Measurements from ENCODE around the gene WDR86.

The WDR86 gene

DNA sequence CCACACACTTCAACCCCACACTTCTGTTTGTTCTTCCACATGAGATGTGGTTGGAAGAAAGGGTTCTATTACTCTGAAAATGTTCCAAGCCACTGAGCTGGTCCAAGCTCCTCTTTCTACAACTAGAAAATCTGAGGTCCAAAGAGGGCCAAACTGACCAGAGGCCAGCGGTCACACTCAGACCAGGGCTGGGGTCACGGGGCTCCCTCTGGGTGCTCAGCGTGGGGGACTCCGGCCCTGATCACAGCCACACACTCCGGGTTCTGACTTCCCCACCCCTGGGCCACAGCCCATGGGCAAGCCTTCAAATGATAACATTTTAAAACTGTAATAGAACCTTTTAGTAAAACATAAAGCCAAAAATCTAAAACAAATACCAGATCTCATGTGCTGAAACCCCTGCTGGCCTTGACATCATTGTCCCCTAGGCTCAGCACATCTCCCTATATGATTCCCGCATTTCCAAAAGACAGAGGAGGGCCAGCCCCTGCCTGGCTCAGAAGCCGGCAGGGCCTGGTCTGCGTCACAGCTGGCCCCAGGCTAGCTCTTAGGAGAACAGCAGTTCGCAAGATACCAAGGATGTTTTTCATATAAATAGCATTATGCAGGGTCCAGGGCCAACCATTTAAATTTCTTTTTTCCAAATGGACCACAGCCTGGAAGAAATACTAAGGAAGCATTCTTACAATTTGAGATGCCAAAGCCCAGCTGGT lies 26.8 kb upstream of the WDR86 start:
- Mint-ChIP-seq H3K36me3 (ENCODE audit: insufficient read depth) (peaks cover 7% of the 10 kb centered on the region), H3K27ac (no peak overlapping the region), H3K4me3 (no peak overlapping the region), H3K27me3 (peaks cover 0 to 6% of the 10 kb centered on the region in 2 donors), H3K9me3 (no peaks in the 10 kb centered on the region), H3K4me1 (ENCODE audit: low read depth in 2 of 2) (peaks cover 21 to 22% of the 10 kb centered on the region in 2 donors)
- DNase-seq, result no peak
- ATAC-seq (replicated peaks), result no peak

DNA sequence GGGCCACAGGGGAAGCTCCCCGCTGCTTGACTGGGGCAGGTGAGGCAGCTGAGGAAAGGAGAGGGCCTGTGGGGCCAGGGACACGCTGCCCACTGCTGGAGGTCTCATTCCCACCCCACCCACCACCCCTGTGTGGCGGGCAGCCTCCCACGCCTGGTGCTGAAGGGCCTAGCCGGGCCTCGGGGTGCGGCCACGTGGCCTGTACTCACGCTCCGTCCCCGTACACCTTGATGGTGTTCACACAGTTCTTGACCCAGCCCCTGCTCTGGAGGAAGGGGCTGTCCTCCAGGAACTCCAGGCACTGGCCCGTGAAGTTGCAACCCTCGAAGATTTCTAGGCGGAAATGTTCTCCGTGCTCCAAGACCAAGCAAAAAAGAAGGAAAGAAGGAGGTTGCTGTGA lies 26.1 kb upstream of the WDR86 start:
- H3K27ac Mint-ChIP-seq, result no peak overlapping the region
- peaks cover 7% of the 10 kb centered on the region for H3K36me3 Mint-ChIP-seq (ENCODE audit: insufficient read depth)
- H3K27me3 Mint-ChIP-seq, result peaks cover 0 to 6% of the 10 kb centered on the region in 2 donors
- H3K4me1 Mint-ChIP-seq (ENCODE audit: low read depth in 2 of 2), result peaks cover 17 to 20% of the 10 kb centered on the region in 2 donors
- DNase-seq (no peak), ATAC-seq (replicated peaks) (no peak)
- H3K9me3 Mint-ChIP-seq, result no peaks in the 10 kb centered on the region
- no peak overlapping the region for H3K4me3 Mint-ChIP-seq

DNA sequence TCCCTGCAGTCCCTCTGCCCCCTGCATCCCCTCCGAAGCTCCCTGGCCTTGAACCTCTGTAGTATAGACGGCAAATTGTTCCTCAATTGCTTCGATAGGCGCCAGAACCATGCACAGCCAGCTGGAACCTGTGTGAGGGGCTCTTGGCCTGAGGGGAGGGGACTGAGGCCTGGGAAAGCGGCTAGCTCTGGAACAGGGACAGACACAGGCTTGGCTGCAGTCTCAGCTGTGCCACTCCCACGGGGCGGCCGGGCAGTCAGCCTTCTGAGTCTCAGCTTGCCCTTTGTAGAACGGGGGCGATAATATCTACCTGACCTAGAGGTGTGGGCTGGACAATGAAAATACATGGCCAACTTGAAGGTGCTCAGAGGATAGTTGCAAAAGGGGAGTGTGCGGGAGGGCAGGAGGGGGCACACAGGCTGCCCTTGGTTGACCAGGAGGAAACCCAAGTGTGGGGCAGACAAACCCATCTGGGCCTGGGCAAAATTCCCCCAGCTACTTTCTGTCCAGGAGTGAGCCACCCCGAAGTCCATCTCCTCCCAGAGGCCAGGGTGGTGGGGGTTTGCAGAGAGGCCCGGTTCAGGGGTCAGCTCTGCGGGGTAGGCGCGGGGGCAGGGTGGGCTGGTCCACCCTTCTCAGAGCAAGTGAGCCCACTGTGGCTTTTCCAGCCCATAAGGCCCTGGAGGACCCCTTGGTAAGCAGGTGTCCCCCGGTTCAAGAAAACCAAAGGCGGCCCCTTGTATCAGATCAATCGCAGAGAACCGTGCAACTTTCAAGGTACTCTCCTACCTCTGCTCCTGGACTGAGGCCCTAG lies 25.5 kb upstream of the WDR86 start:
- no peak for ATAC-seq (replicated peaks)
- peaks cover 12 to 19% of the 10 kb centered on the region in 2 donors for H3K4me1 Mint-ChIP-seq (ENCODE audit: low read depth in 2 of 2)
- no peak overlapping the region for H3K4me3 Mint-ChIP-seq

DNA sequence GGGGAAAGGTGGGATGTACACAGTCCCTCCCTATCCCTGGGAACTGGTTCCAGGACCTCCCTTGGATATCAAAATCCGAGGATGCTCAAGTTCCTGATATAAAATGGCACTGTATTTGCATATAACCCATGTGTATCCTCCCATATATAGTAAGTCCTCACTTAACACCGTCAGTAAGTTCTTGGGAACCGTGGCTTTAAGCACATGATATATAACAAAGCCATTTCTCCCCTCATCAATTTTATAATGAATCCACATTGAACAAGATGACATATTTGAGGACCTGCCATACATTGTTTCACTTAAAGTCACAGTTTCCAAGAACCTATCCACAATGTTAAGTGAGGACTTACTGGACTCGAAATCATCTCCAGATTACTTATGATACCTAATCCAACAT lies 24.7 kb upstream of the WDR86 start:
- peak overlapping the region in 1 of 2 donors; percentile 82 for H3K27ac Mint-ChIP-seq
- H3K27me3 Mint-ChIP-seq, result no peaks in the 10 kb centered on the region

More for the DNA sequence above, 25.5 kb upstream of the WDR86 start:
- no peaks in the 10 kb centered on the region for H3K9me3 Mint-ChIP-seq
- peaks cover 0 to 2% of the 10 kb centered on the region in 2 donors for H3K27me3 Mint-ChIP-seq
- H3K27ac Mint-ChIP-seq, result no peak overlapping the region
- peaks cover 7% of the 10 kb centered on the region for H3K36me3 Mint-ChIP-seq (ENCODE audit: insufficient read depth)
- DNase-seq, result no peak

DNA sequence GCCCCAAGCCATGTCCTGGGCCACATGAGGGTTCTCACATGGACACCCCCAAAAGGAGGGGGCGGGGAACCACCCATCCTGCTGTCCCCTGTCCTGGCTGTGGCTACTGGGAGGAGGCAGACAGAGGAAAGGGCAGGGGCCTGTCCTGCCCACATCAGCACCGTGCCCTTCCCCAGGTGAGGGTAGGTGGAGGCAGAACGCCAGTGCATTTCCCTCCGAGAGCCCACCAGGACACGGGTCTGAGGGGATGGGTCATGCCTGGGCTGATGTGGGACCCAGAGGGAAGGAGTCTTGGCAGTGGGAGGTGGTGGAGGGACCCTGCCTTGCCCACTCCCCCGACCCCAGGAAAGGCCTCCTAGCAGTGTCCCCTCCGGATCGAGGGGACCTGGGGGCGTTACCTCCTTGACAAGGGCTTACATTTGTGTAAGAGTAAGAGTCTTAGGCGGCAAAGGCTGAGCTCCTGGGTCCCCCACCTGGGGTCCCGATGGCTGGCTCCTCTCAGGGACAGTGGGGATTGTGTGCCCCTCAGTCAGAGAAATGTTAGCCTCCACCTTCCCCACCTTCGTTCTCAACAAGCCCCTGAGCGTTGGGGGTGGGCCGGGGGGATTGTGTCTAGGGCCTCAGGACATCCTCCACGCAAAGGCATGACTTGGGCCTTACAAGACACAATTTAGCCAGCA lies 24.0 kb upstream of the WDR86 start:
- peaks cover 20 to 30% of the 10 kb centered on the region in 2 donors for H3K4me1 Mint-ChIP-seq (ENCODE audit: low read depth in 2 of 2)

More for the DNA sequence above, 24.7 kb upstream of the WDR86 start:
- Mint-ChIP-seq H3K4me3 (no peak overlapping the region), H3K9me3 (no peaks in the 10 kb centered on the region), H3K36me3 (ENCODE audit: insufficient read depth) (peaks cover 7% of the 10 kb centered on the region), H3K4me1 (ENCODE audit: low read depth in 2 of 2) (peaks cover 17 to 24% of the 10 kb centered on the region in 2 donors)
- ATAC-seq (replicated peaks) (no peak), DNase-seq (no peak)

DNA sequence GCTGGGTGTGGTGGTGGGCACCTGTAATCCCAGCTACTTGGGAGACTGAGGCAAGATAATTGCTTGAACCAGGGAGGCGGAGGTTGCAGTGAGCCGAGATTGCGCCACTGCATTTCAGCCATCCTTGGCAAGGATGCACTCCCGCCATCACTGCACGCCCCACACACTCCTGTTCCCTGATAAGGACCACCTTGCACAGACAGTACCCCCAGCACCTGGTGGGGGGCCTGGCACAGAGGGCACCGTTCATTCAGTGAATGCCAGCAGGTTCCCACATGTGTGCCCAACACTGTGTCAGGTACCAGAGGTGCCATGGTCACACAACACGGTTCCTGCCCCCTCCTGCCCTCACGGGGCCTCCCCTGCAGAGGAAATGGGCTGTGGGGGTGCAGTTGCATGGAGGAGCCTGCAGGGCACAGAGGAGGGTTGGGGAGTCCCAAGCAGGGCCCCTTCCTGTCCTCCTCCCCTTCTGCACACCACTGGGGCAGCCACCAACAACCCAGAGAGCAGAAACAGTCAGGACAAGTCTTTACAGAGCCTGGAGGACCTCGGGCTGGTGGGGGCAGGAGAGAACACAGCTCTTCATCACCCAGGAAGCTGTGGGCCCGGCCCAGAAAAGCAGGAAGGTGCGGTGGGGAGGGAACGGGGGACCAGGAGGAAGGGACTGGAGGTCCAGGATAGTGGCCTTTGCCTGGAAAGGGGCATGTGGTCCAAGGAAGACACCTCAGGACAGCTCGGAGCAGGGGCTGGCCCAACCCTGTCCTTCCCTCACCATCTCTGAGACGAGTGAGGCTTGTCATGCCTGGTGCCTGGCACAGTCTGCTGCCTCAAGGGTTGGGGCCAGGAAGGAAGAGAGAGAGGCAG lies 23.1 kb upstream of the WDR86 start:
- ATAC-seq (replicated peaks), result peak; percentile 69
- Mint-ChIP-seq H3K4me1 (ENCODE audit: low read depth in 2 of 2) (peaks cover 25 to 39% of the 10 kb centered on the region in 2 donors), H3K27ac (peak overlapping the region; percentile 54 to 82), H3K4me3 (peak overlapping the region; percentile 44 to 68), H3K9me3 (no peaks in the 10 kb centered on the region), H3K36me3 (ENCODE audit: insufficient read depth) (peaks cover 7% of the 10 kb centered on the region), H3K27me3 (no peaks in the 10 kb centered on the region)
- peak; percentile 50 to 52 (median 50) for DNase-seq

More for the DNA sequence above, 24.0 kb upstream of the WDR86 start:
- Mint-ChIP-seq H3K9me3 (no peaks in the 10 kb centered on the region), H3K36me3 (ENCODE audit: insufficient read depth) (peaks cover 7% of the 10 kb centered on the region), H3K4me3 (no peak overlapping the region), H3K27ac (peak overlapping the region in 1 of 2 donors; percentile 82), H3K27me3 (no peaks in the 10 kb centered on the region)
- DNase-seq (no peak), ATAC-seq (replicated peaks) (no peak)

DNA sequence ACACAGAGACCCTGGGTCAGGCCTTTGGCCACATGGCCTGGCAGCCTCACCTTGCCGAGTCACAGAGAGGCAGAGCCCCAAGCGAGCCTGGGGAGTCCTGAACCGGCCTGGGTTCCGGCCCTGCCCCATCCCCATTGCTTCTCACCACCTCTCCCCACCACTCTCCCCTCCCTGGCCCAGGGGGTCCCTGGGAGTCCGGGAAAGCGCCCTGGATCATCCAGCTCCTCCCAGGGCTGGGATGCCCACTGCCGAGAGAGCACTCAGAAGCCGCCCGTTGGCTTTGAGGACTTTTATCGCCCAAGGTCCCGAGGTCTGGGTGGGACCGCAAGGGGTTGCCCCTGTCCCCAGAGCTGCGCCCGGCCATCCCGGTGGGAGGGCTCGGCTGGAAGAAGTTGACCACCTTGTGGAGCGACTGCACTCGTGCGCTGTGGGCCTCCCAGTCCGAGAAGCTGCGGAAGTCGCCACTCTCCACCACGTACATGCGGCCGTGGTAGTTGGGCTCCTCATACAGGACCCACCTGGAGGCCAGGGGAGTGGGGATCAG lies 22.0 kb upstream of the WDR86 start:
- H3K4me1 Mint-ChIP-seq (ENCODE audit: low read depth in 2 of 2), result peaks cover 25 to 42% of the 10 kb centered on the region in 2 donors
- no peak for DNase-seq
- ATAC-seq (replicated peaks), result no peak
- peak overlapping the region in 1 of 2 donors; percentile 46 for H3K4me3 Mint-ChIP-seq
- H3K36me3 Mint-ChIP-seq (ENCODE audit: insufficient read depth), result peaks cover 7% of the 10 kb centered on the region
- H3K27me3 Mint-ChIP-seq, result no peaks in the 10 kb centered on the region
- no peak overlapping the region for H3K27ac Mint-ChIP-seq
- H3K9me3 Mint-ChIP-seq, result no peaks in the 10 kb centered on the region

DNA sequence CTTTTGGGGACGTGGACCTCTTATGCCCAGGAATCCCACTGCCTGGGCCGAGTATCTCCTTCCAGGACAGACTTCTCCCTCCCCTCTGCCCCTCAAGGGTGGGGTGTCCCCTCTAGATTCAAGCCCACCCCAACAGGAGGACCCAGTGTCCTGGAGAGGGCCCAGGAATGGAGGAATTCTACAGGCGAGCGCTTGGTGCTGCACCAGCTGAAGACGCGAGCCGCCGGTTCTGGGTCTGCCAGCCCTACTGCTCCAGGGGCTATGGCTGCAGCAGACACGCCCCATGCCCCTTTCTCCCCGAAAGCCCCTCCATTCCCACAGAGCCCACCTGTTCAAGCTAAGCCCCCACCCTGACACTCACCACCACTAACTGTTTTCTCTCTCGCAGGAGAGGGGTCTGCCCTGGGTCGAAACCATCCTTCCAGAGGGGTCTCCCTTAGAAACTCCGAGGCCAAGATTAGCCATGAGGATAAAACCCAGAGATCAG lies 21.5 kb upstream of the WDR86 start:
- no peaks in the 10 kb centered on the region for H3K9me3 Mint-ChIP-seq
- H3K4me3 Mint-ChIP-seq, result peak overlapping the region in 1 of 2 donors; percentile 46
- no peak overlapping the region for H3K27ac Mint-ChIP-seq
- peaks cover 7% of the 10 kb centered on the region for H3K36me3 Mint-ChIP-seq (ENCODE audit: insufficient read depth)
- DNase-seq (no peak), ATAC-seq (replicated peaks) (no peak)
- no peaks in the 10 kb centered on the region for H3K27me3 Mint-ChIP-seq
- H3K4me1 Mint-ChIP-seq (ENCODE audit: low read depth in 2 of 2), result peaks cover 25 to 42% of the 10 kb centered on the region in 2 donors

DNA sequence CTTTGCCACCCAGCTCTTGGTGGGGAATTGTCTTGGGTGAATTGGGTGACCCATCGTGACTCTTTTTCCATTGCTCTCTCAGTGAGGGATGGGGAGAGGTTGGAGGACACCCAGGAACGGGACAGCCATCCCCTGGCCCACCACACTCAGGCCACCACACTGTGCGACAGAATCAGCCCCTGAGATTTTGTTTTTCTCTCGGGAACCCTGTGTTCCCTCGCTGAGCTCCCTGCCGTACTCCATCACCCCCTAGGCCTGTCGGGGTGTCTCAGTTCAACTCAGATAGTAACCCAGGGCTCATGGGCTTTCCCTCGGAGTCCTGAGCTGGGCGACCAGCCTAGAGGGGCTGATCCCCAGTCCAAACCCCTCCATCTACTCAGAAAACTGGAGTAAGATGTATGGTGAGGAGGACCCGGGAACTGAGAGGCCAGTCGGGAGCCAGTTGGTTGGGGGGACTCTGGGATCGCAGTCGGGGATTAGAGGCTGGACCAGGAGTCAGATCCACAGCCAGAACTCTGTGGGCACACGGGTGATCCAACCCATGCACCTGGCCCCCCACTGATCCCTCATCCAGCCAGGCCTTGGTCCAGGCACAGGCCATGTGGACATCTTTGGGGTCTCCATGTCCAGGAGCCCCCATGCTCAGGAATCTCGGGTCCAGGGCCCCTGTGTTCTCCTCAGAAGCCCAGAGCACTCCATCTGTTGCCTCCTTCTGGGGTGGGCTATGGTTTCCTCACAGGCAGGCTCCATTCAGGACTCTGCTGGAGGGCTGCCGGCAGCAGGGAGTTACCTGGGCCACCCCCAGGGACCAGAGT lies 20.8 kb upstream of the WDR86 start:
- H3K36me3 Mint-ChIP-seq (ENCODE audit: insufficient read depth), result peaks cover 7% of the 10 kb centered on the region
- H3K27me3 Mint-ChIP-seq, result no peaks in the 10 kb centered on the region
- peaks cover 25 to 42% of the 10 kb centered on the region in 2 donors for H3K4me1 Mint-ChIP-seq (ENCODE audit: low read depth in 2 of 2)
- peak overlapping the region; percentile 76 to 86 for H3K27ac Mint-ChIP-seq
- H3K9me3 Mint-ChIP-seq, result no peaks in the 10 kb centered on the region
- ATAC-seq (replicated peaks) (no peak), DNase-seq (no peak)
- peak overlapping the region; percentile 55 to 71 for H3K4me3 Mint-ChIP-seq

DNA sequence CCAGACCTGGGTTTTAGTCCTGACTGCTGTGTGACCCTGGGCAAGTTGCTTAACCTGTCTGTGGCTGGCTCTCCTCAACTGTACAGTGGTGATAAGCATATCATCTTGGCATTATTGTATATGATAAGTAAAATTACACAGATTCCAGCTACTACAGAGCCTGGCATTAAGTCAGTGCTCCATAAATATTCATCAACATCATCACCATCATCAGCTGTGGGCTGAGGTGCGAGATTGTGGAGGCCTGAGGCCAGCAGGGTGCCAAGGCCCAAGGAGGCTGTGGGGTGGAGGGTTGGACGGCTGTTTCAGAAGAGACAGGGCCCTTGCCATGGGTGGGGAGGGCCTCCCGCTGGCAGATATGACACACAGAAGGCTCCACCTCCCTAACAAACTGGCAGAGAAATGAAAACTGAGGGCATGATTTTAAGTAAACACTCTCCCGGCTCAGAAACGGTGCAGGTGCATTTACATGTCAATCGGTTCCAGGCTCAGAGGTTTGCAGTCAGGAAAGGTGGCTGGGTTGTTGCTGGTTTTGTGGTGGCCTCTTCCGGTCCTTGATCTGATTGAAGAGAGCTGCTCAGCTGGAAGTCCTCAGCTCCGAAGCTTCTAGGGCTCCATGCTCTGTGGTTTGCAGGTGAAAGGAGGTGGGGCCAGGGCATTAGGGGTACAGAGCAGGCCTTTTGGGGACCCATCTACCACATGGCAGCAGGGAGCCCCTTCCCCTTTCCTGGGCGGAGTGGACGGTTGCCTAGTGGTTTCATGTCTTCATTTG lies 19.9 kb upstream of the WDR86 start:
- peaks cover 25 to 42% of the 10 kb centered on the region in 2 donors for H3K4me1 Mint-ChIP-seq (ENCODE audit: low read depth in 2 of 2)
- H3K4me3 Mint-ChIP-seq, result peak overlapping the region; percentile 55 to 71
- no peaks in the 10 kb centered on the region for H3K9me3 Mint-ChIP-seq
- DNase-seq, result peak; percentile 45 to 55 (median 53)
- no peaks in the 10 kb centered on the region for H3K27me3 Mint-ChIP-seq
- peak; percentile 76 for ATAC-seq (replicated peaks)
- peaks cover 7% of the 10 kb centered on the region for H3K36me3 Mint-ChIP-seq (ENCODE audit: insufficient read depth)
- peak overlapping the region; percentile 76 to 86 for H3K27ac Mint-ChIP-seq

DNA sequence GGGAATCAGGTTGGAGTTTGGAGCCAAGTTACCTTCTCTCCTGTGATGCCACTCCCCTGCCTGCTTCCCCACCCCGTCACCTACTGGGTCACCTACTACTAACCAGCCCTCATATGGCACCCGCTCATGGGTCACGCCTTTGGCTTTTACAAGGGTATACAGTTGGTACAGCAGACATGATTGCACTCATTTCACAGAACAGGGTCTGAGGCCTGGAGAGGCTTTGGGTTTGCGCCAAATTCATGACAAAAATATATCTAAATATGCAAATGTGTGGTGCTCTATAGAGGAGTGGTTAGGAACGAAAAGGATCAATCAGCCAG lies 19.4 kb upstream of the WDR86 start:
- H3K4me1 Mint-ChIP-seq (ENCODE audit: low read depth in 2 of 2), result peaks cover 25 to 42% of the 10 kb centered on the region in 2 donors
- H3K27ac Mint-ChIP-seq, result peak overlapping the region; percentile 76 to 86
- no peaks in the 10 kb centered on the region for H3K27me3 Mint-ChIP-seq
- no peaks in the 10 kb centered on the region for H3K9me3 Mint-ChIP-seq
- peaks cover 7% of the 10 kb centered on the region for H3K36me3 Mint-ChIP-seq (ENCODE audit: insufficient read depth)
- H3K4me3 Mint-ChIP-seq, result peak overlapping the region in 1 of 2 donors; percentile 71
- ATAC-seq (replicated peaks) (no peak), DNase-seq (no peak)

Measured in effector memory CD8-positive, alpha-beta T cell (primary cell).